Measurements from ENCODE around the gene CCT6B. TPM values are rescaled to one million over a fixed set of nuclear protein-coding genes. Genes with fewer than 3 reads are reported as not detected.
A peak's percentile ranks its signal among the peaks of the same experiment; 100 is the strongest.

CCT6B gene
- total RNA-seq, 2 experiments from 2014 or later: 4.6 to 4.9 TPM

DNA sequence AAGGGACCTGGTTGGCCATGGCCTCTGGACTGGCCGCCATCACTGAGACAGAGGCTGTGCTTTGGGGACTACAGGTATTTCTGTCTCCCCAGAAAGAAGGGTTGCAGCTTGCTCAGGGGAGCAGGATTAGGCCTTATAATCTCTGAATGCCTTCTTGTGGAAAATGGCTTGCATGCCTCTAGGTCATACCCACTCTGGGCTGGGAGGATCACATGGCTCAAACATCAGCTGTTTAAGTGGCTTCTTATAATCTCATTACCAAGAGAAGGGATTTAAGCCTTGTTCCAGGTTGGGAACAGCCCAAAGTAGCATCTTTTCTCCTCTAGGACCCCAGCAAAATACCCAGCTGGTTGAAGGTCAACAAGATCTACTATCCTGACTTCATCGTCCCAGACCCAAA lies 38.2 kb upstream of the CCT6B start:
- DNase-seq (no peak), ATAC-seq (ENCODE audit: poor library complexity) (no peak)
- H3K27ac Mint-ChIP-seq: peak overlapping the region; percentile 42
- intact Hi-C loops (cut with DNase I, micrococcal nuclease): loop anchor here in 1 of 2 experiments (5.0 kb wide), 2 partner anchors 577 to 748 kb away; no protein-coding TSS in a partner anchor
- Histone ChIP-seq H3K27me3 (ENCODE audit: control insufficient read depth in 1 of 2, insufficient read depth in 2 of 2, low read length in 2 of 2) (no peaks in the 10 kb centered on the region), H3K36me3 (ENCODE audit: insufficient read depth, low read length) (peaks cover 64% of the 10 kb centered on the region), H3K4me1 (ENCODE audit: insufficient read depth, low read length) (peaks cover 8% of the 10 kb centered on the region), H3K9me3 (ENCODE audit: control insufficient read depth in 1 of 2, insufficient read depth in 1 of 2, low read length in 2 of 2) (no peaks in the 10 kb centered on the region), H3K27ac (ENCODE audit: low read depth in 1 of 2, low read length in 2 of 2) (no peak overlapping the region), H3K4me3 (ENCODE audit: low read length) (no peak overlapping the region)
- H3K27me3 Mint-ChIP-seq: no peaks in the 10 kb centered on the region
- H3K9me3 Mint-ChIP-seq: no peaks in the 10 kb centered on the region
- no peak overlapping the region for H3K4me3 Mint-ChIP-seq
- TF ChIP-seq, protein P1, sequence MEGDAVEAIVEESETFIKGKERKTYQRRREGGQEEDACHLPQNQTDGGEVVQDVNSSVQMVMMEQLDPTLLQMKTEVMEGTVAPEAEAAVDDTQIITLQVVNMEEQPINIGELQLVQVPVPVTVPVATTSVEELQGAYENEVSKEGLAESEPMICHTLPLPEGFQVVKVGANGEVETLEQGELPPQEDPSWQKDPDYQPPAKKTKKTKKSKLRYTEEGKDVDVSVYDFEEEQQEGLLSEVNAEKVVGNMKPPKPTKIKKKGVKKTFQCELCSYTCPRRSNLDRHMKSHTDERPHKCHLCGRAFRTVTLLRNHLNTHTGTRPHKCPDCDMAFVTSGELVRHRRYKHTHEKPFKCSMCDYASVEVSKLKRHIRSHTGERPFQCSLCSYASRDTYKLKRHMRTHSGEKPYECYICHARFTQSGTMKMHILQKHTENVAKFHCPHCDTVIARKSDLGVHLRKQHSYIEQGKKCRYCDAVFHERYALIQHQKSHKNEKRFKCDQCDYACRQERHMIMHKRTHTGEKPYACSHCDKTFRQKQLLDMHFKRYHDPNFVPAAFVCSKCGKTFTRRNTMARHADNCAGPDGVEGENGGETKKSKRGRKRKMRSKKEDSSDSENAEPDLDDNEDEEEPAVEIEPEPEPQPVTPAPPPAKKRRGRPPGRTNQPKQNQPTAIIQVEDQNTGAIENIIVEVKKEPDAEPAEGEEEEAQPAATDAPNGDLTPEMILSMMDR (IDR thresholded peaks at IDR 0.05): no peak
- H3K4me1 Mint-ChIP-seq (ENCODE audit: low read depth): peaks cover 6% of the 10 kb centered on the region
- ChIA-PET POLR2A (interaction anchor here (0.7 to 2.5 kb wide), 6 partner anchors 22 to 579 kb away, joined by 3 to 11 read pairs (median 4); partner anchors contain the start of gene RFFL), CTCF (interaction anchor here (1.1 to 3.9 kb wide), 4 partner anchors 64 to 118 kb away, joined by 3 to 24 read pairs (median 4); partner anchors contain the start of gene RFFL)
- peaks cover 74% of the 10 kb centered on the region for H3K36me3 Mint-ChIP-seq (ENCODE audit: low read depth)

DNA sequence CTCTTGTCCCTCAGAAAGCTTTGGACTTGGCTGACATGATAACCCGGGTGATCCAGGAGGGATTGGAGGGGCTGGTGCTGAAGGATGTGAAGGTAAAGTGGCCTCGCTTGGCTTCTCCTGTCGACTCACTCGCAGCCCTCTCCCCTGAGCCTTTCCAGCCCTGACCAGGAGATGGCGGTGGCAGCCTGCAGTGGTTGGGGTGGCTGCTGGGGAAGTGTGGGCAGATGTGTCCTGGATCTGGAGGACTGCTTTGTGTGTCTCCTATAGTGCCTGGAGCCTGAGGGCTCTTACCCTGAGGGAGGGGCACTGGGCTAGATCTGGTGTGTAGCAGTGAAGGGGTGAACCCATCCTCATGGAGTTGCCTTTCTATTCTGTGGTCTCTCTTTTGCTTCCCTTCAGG lies 36.9 kb upstream of the CCT6B start:
- H3K27ac ChIP-seq (ENCODE audit: low read depth in 1 of 2, low read length in 2 of 2): no peak overlapping the region
- no peaks in the 10 kb centered on the region for H3K27me3 Mint-ChIP-seq
- H3K36me3 Mint-ChIP-seq (ENCODE audit: low read depth): peaks cover 76% of the 10 kb centered on the region

DNA sequence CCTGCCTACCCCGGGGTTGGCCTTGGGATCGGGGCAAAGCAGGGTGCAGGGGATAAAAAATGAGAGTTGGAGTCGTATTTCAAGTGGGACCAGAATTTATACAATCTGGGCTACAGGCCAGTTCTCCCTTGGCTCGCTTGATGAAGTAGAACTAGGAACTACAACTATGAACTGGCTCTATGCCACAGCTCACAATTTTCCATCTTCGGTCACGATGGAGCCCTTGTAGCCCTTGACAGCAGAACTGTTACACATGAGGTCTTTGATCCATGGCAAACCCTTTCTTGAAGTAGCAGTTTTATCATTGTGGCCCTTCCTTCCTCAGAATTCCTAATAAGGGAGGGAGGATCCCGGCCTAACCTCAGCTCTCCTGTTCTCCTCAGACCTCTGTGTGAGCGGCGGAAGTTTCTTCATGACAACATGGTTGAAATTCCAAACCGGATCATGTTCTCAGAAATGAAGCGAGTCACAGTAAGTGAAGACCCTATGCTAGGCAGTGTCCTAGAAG lies 36.1 kb upstream of the CCT6B start:
- Histone ChIP-seq H3K9me3 (ENCODE audit: control insufficient read depth in 1 of 2, insufficient read depth in 1 of 2, low read length in 2 of 2) (no peaks in the 10 kb centered on the region), H3K4me3 (ENCODE audit: low read length) (no peak overlapping the region), H3K36me3 (ENCODE audit: insufficient read depth, low read length) (peaks cover 72% of the 10 kb centered on the region), H3K27ac (ENCODE audit: low read depth in 1 of 2, low read length in 2 of 2) (no peak overlapping the region), H3K27me3 (ENCODE audit: control insufficient read depth in 1 of 2, insufficient read depth in 2 of 2, low read length in 2 of 2) (no peaks in the 10 kb centered on the region), H3K4me1 (ENCODE audit: insufficient read depth, low read length) (peaks cover 8% of the 10 kb centered on the region)
- DNase-seq: no peak
- Mint-ChIP-seq H3K4me1 (ENCODE audit: low read depth) (peaks cover 6% of the 10 kb centered on the region), H3K27ac (no peak overlapping the region), H3K36me3 (ENCODE audit: low read depth) (peaks cover 78% of the 10 kb centered on the region), H3K4me3 (no peak overlapping the region), H3K9me3 (no peaks in the 10 kb centered on the region), H3K27me3 (no peaks in the 10 kb centered on the region)
- TF ChIP-seq, protein P1 (IDR thresholded peaks at IDR 0.05): no peak
- no peak for ATAC-seq (ENCODE audit: poor library complexity)
- POLR2A ChIA-PET: interaction anchor here (1.3 to 1.6 kb wide), 2 partner anchors 92 to 123 kb away, joined by 4 read pairs; partner anchors contain the start of gene RAD51D
- CTCF ChIA-PET: interaction anchor here (0.7 to 3.9 kb wide), 4 partner anchors 66 to 123 kb away, joined by 3 to 24 read pairs (median 6); partner anchors contain the start of genes RAD51D and RFFL
- intact Hi-C loops (cut with DNase I, micrococcal nuclease): loop anchor here in 1 of 2 experiments (5.0 kb wide), 2 partner anchors 575 to 750 kb away; no protein-coding TSS in a partner anchor

More for the DNA sequence above, 36.9 kb upstream of the CCT6B start:
- POLR2A ChIA-PET: interaction anchor here (0.9 to 2.5 kb wide), 5 partner anchors 23 to 122 kb away, joined by 3 to 11 read pairs (median 4); partner anchors contain the start of genes RAD51D and RFFL
- no peaks in the 10 kb centered on the region for H3K9me3 Mint-ChIP-seq
- TF ChIP-seq, protein P1 (IDR thresholded peaks at IDR 0.05): peak; percentile 83
- DNase-seq: peak; percentile 69 to 88 (median 76)
- no peak overlapping the region for H3K4me3 Mint-ChIP-seq
- H3K27ac Mint-ChIP-seq: peak overlapping the region; percentile 72
- CTCF ChIA-PET: interaction anchor here (0.9 to 3.9 kb wide), 3 partner anchors 65 to 122 kb away, joined by 5 to 24 read pairs (median 9); partner anchors contain the start of genes RAD51D and RFFL
- Histone ChIP-seq H3K36me3 (ENCODE audit: insufficient read depth, low read length) (peaks cover 71% of the 10 kb centered on the region), H3K4me1 (ENCODE audit: insufficient read depth, low read length) (peaks cover 8% of the 10 kb centered on the region), H3K9me3 (ENCODE audit: control insufficient read depth in 1 of 2, insufficient read depth in 1 of 2, low read length in 2 of 2) (no peaks in the 10 kb centered on the region), H3K4me3 (ENCODE audit: low read length) (no peak overlapping the region), H3K27me3 (ENCODE audit: control insufficient read depth in 1 of 2, insufficient read depth in 2 of 2, low read length in 2 of 2) (no peaks in the 10 kb centered on the region)
- ATAC-seq (ENCODE audit: poor library complexity): peak; percentile 98
- H3K4me1 Mint-ChIP-seq (ENCODE audit: low read depth): peaks cover 6% of the 10 kb centered on the region
- intact Hi-C loops (cut with DNase I, micrococcal nuclease): loop anchor here (1.0 to 5.0 kb wide), 5 partner anchors 65 to 749 kb away; partner anchors contain the start of genes RAD51D (in 2 of the 2) and RFFL (in 2 of the 2)

All from CD4-positive, alpha-beta T cell (primary cell).